Measurements from ENCODE around the gene MSI1. TPM values are rescaled to one million over a fixed set of nuclear protein-coding genes. Genes with fewer than 3 reads are reported as not detected.

The MSI1 gene
- total RNA-seq, 2 experiments from 2014 or later: not detected

GRCh38 chr12:120347766-120348165 is 21.2 kb downstream of the MSI1 start:
- H3K4me2 ChIP-seq (ENCODE audit: low read length): no peak overlapping the region
- intact Hi-C loops (cut with micrococcal nuclease; ENCODE audit: unreplicated experiment): no loop called here
- H4K20me1 ChIP-seq (ENCODE audit: insufficient read depth, low read length): no peaks in the 10 kb centered on the region
- ChIA-PET POLR2A (no interaction called here), CTCF (ENCODE audit: unreplicated experiment) (no interaction called here)
- H2AFZ ChIP-seq (ENCODE audit: low read length): no peak overlapping the region
- H3K27ac ChIP-seq (ENCODE audit: low read depth, low read length, poor library complexity, severe bottlenecking): no peak overlapping the region
- H3K9me2 ChIP-seq (ENCODE audit: insufficient read depth, low read length): no peaks in the 10 kb centered on the region
- H3K4me1 ChIP-seq (ENCODE audit: insufficient read depth, low read length, poor library complexity, severe bottlenecking): no peaks in the 10 kb centered on the region
- H3K79me2 ChIP-seq (ENCODE audit: insufficient read depth, low read depth, low read length): no peaks in the 10 kb centered on the region
- H3K4me3 ChIP-seq (ENCODE audit: low read depth, low read length, poor library complexity, severe bottlenecking): no peak overlapping the region
- H3K9me3 ChIP-seq (ENCODE audit: low read length): no peaks in the 10 kb centered on the region
- no peaks in the 10 kb centered on the region for H3K36me3 ChIP-seq (ENCODE audit: insufficient read depth, low read length)
- BruUV-seq (replicated peaks): no TSS peak
- no peak for DNase-seq (ENCODE audit: low spot score)
- no peak for TF ChIP-seq EZH2phosphoT487 (IDR thresholded peaks at IDR 0.05; ENCODE audit: borderline replicate concordance, low read depth, low read length)
- TF ChIP-seq CTCF (conservative IDR thresholded peaks at IDR 0.05; ENCODE audit: low read length): no peak

DNA sequence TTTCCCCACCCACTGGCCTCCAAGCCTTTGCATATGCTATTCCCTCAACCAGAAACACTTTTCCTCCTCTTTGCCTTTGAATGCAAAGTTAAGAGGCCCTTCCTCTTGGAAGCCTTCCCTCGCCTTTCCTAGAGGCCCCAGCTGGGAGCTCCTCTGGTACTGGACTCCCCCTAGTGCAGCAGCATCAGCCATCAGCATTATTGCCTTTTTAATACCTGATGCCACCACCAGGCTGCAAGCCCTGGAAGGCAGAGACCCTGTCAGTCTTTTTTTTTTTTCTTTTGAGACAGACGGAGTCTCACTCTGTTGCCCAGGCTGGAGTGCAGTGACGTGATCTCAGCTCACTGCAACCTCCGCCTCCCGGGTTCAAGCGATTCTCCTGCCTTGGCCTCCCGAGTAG is 22.3 kb downstream of the MSI1 start:
- BruUV-seq (replicated peaks): no TSS peak
- ChIA-PET POLR2A (interaction anchor here (0.5 kb wide), 1 partner anchor 25 kb away, joined by 3 read pairs; no protein-coding TSS in a partner anchor), CTCF (ENCODE audit: unreplicated experiment) (no interaction called here)
- H2AFZ ChIP-seq (ENCODE audit: low read length): no peak overlapping the region
- DNase-seq (ENCODE audit: low spot score): no peak
- H3K9me2 ChIP-seq (ENCODE audit: insufficient read depth, low read length): no peaks in the 10 kb centered on the region
- no peaks in the 10 kb centered on the region for H4K20me1 ChIP-seq (ENCODE audit: insufficient read depth, low read length)
- H3K4me1 ChIP-seq (ENCODE audit: insufficient read depth, low read length, poor library complexity, severe bottlenecking): no peaks in the 10 kb centered on the region
- TF ChIP-seq EZH2phosphoT487 (IDR thresholded peaks at IDR 0.05; ENCODE audit: borderline replicate concordance, low read depth, low read length) (no peak), CTCF (conservative IDR thresholded peaks at IDR 0.05; ENCODE audit: low read length) (no peak)
- no peaks in the 10 kb centered on the region for H3K79me2 ChIP-seq (ENCODE audit: insufficient read depth, low read depth, low read length)
- intact Hi-C loops (cut with micrococcal nuclease; ENCODE audit: unreplicated experiment): no loop called here
- H3K4me3 ChIP-seq (ENCODE audit: low read depth, low read length, poor library complexity, severe bottlenecking): no peak overlapping the region
- H3K27ac ChIP-seq (ENCODE audit: low read depth, low read length, poor library complexity, severe bottlenecking): no peak overlapping the region
- H3K4me2 ChIP-seq (ENCODE audit: low read length): no peak overlapping the region
- no peaks in the 10 kb centered on the region for H3K9me3 ChIP-seq (ENCODE audit: low read length)
- H3K36me3 ChIP-seq (ENCODE audit: insufficient read depth, low read length): no peaks in the 10 kb centered on the region

DNA sequence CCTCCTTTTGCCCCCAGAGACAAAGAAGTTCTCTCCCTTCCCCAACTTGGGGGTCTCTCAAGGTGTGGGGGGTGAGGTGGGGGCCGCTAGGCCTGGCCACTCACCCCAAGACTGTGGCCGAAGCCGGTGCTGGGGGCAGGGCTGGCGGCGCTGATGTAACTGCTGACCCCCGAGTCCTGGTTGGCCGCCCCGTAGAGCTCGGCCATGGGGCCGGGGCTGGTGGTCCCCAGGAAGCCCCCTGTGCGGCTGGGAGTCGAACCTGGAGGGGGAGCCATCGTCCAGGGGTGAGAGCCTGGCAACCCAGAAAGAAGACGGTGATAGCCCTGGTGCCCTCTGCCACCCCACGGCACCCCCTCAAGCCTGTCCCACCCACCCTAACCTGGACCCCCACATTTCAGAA is 22.9 kb downstream of the MSI1 start:
- H3K9me2 ChIP-seq (ENCODE audit: insufficient read depth, low read length): no peaks in the 10 kb centered on the region
- TF ChIP-seq CTCF (conservative IDR thresholded peaks at IDR 0.05; ENCODE audit: low read length) (no peak), EZH2phosphoT487 (IDR thresholded peaks at IDR 0.05; ENCODE audit: borderline replicate concordance, low read depth, low read length) (no peak)
- H3K27ac ChIP-seq (ENCODE audit: low read depth, low read length, poor library complexity, severe bottlenecking): no peak overlapping the region
- H3K79me2 ChIP-seq (ENCODE audit: insufficient read depth, low read depth, low read length): no peaks in the 10 kb centered on the region
- no peaks in the 10 kb centered on the region for H3K4me1 ChIP-seq (ENCODE audit: insufficient read depth, low read length, poor library complexity, severe bottlenecking)
- no peak for DNase-seq (ENCODE audit: low spot score)
- H3K4me3 ChIP-seq (ENCODE audit: low read depth, low read length, poor library complexity, severe bottlenecking): no peak overlapping the region
- H3K9me3 ChIP-seq (ENCODE audit: low read length): no peaks in the 10 kb centered on the region
- no TSS peak for BruUV-seq (replicated peaks)
- no peaks in the 10 kb centered on the region for H3K36me3 ChIP-seq (ENCODE audit: insufficient read depth, low read length)
- H4K20me1 ChIP-seq (ENCODE audit: insufficient read depth, low read length): no peaks in the 10 kb centered on the region
- POLR2A ChIA-PET: interaction anchor here (0.5 kb wide), 1 partner anchor 26 kb away, joined by 3 read pairs; no protein-coding TSS in a partner anchor
- H3K4me2 ChIP-seq (ENCODE audit: low read length): no peak overlapping the region
- intact Hi-C loops (cut with micrococcal nuclease; ENCODE audit: unreplicated experiment): no loop called here
- CTCF ChIA-PET (ENCODE audit: unreplicated experiment): no interaction called here
- H2AFZ ChIP-seq (ENCODE audit: low read length): no peak overlapping the region

Measured in OCI-LY7 (cell line).